Cerebellar nuclear complex (tissue), 1 donor: ENCODE results near the gene SREBF1.
"Not testable (repeated sequence)": the region's sequence is repeated elsewhere in the genome, so short reads cannot be mapped to it uniquely, and the experiment has no call there.

ENCODE experiments used
- DNase-seq, 2 experiments: peaks; one replicate each; lab custom pipeline; 2025; lab: John Stamatoyannopoulos, UW

The SREBF1 gene

DNA sequence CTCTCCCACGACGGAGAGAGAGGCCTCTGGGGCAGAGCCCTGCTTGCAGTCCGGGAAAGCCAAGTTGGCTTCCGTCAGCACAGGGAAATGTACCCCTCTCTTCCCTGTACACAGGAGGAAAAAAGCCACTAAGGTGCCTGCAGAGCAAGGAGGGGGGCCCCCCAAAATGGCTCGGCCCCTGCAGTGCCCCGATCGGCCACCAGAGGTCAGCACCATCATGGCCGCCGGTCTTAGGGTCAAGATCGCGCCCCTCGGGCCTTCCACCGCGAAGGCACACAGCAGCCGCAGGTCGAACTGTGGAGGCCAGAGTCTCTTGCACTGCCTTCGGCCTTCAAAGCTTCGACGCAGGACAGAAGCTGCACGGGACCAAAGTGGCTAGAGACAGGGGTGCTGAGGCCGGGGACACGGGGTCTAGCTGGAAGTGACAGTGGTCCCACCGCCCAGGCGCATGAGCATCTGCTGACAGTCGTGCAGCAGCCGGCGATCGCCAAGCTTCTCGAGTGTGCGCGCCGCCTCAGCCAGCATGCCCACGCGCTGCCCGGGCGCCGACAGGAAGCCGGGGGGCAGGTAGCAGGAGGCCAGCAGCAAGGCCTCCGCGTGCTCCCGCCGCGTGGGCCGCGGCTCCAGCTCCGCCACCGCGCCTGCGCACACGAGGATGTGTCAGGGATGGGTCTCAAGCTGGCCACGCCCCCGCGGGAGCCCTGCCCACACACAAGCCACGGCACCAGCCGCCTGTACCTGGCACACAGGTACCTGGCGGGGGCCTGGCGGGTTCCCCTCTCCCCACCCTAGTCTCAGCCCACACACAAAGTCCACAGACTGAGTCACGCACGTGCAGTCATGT is 24.4 kb downstream of the SREBF1 start:
- no peak for DNase-seq

- DNase-seq = no peak
Observed at GRCh38 chr17:17811381-17812210, 25.2 kb downstream of the SREBF1 start.

DNA sequence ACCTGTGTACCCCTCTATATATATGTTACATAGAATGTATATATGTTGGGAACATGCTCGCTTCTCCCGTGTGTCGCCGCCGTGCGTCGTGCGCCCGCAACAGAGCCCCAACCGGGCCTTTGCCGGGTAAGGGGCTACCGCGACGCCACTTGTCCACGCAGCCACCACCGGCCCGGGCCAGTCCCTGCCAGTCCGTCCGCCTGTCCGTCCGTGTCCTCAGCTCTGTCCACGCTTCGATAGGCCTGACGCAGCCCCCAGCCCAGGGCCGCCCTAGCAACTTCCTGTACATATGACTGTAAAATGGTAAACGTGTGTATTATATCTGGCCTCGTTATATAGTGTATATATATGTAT is 25.9 kb downstream of the SREBF1 start:
- no peak for DNase-seq

GRCh38 chr17:17810084-17810894 is 26.5 kb downstream of the SREBF1 start:
- no peak for DNase-seq

DNA sequence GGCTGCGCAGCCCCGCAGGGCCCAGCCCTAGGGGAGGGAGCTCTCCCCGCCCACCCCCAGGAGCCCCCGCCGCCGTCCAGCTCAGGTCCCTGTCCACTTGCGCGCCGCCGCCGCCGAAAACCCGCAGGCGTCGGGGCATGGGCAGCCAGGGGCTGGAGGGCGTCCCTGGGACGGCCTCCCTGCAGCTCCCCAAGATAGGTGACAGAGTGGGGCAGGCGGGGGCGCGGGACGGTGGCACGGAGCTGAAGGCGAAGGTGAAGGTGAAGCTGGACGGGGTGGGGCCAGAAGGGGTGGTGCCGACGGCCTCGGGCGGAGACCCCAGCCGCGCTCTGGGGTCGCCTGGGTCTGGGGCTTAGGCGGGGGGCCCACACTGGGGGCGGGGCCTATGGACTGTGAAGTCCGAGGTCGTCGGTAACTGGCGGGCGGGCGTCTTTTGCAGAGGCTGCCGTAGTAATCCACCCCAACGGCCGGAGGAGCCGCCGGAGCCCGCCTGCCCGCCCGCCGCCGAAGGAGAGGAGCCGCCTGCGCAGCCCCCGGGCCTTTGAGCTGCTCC is 27.2 kb downstream of the SREBF1 start:
- DNase-seq = no peak

DNA sequence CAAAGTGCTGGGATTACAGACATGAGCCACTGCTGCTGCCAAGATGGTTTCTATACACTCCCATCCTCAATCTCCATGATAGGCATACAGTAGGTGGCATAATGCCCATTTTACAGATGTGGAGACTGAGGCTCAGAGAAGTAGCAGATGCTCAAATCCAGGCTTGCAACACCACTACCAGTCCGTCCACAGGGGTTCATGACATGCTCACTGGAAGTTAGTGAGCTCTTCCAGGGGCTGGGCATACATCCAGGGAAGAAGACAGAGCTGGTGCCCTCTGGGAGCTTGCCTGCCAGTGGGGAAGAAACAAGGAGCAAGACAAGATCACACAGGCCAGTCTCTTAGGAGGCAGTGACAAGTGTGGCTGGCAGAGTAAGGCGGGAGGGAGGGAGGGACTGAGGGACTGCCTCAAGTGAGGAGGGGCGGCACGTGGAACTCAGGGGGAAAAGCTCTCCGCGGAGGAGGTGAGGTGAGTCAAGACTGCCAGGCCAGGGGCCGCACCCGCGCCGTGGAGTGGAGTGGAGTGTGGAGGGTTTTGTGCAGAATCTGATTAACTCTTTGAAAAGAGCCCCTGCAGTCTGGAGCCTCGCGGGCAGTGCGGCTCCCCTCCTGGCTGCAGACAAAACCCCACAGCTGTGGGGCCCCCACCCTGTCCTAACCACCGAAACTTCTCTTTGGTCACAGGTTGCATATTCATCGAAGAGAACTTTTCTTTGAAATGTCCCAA is 27.9 kb downstream of the SREBF1 start:
- DNase-seq = no peak

GRCh38 chr17:17808200-17808599 is 28.6 kb downstream of the SREBF1 start:
- not testable (repeated sequence) for DNase-seq

- no peak for DNase-seq
Observed at GRCh38 chr17:17807440-17807839, 29.3 kb downstream of the SREBF1 start.

DNA sequence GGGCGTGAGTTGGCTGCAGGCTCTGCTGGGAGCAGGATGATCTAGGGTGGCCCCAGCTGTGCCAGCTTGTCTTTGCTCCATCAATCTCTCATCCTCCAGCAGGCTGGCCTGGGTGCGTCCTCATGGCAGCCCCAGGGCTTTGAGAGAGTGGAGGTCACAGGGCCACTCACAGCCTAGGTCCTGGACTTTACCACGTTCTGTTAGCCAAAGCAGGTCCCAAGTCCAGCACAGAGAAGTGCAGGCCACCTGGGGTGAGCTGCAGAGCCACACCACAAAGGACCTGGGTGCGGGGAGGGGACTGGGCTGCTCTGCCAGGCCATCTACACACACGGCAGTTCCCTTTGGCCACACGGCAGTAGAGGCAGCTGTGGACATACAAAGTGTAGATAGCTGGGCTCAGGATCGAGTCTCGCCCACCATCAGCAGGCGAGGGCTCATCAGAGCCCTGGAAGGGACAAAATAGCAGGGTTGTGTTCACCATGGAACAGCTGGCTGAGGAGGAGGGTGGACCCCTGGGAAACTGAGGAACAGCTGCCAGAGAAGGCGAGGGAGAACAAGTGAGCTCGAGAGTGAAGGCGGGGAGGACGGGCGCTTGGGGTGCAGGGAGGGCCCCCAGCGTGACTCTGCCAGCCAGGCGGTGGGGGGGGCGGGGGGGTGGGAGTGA is 30.0 kb downstream of the SREBF1 start:
- no peak for DNase-seq

- DNase-seq = no peak
Observed at GRCh38 chr17:17806035-17806434, 30.8 kb downstream of the SREBF1 start.

- DNase-seq = no peak
Observed at GRCh38 chr17:17805575-17805974, 31.2 kb downstream of the SREBF1 start.

GRCh38 chr17:17804007-17804406 is 32.8 kb downstream of the SREBF1 start:
- no peak for DNase-seq

DNA sequence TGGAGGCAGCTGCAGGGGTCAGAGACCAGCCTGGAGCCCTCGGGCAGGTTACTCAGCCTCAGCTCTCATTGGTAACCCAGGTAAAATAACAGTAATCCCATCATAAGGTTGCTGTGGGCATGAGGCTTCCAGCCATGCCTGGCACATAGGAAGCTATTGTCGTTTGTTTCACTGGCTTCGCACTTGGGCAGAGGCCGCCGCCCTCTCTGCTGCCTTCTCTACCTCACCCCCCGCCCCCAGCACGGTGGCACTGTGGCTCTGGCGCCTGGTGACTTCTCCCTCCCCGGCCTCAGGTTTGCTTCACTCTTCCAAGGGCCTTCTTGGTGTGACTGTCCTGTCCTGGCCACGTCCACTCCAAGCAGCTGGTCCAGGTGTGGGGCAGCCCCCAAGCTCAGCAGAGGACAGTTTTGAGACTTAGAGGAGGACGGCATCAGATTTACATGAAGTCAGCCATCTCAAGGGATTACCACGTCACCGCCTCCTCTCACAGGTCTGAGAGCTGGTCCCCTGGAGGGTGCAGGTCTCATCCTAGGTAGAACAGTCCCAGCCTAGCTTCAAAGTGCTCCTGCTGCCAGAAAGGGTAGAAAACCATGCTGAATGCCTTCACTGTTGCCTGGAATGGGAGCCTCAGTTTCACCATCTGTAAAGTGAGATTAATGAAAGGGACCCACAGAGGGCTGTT is 34.8 kb downstream of the SREBF1 start:
- no peak for DNase-seq

DNA sequence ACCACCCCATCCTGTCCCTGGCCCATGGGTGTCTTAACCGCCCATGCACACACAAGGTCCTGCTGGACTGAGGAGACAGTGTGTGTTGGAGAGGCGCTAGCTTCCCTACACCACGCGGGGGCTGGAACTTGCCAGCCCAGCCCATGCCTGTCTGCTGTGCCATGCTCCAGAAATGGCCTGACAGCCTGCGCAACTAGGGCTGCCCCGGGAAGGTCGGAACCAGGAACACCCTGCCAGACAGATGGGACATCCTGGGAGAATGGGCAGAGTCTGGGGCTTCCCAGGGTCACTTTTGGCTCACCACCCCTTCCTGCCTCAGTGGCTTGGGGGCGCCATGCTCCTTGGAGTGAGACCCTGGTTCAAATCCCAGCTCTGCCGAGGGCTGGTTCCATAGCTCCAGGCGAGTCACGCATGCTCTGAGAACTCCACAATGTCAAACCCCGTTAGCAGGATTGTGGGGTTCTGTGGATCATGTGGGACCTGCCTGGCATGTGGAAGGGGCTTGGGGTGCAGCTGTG is 36.2 kb downstream of the SREBF1 start:
- no peak for DNase-seq

DNA sequence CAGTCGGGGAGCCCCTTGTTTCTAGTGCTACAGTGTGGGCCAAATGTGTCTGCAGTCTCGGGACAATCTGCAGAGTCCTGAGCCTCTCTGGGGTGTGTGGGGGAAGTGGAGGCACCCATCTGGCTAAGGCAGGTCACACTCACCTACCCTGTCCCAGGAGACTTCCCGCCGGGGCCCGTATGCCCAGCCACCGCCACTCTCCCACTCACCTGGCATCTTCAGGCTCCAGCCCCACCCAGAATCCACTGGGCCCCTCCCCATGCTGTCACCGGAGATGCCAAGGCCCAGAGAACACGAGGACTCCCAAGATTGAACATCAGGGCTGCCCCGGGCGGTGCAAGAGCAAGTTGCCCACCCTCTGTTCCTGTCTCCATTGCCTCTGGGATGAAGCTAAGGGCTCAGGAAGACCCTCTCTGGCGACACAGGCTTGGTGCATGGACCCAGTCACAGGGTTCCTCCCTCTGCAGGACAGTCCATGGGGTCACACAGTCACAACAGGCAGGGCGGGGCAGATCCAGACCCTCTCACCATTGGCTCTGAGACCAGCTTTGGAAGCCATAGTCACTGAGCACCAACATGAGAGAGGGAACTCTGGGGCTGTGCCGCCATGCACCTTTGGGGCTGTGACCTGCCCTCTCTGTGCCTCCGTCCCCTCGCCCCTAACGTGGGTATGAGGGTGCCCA is 38.1 kb downstream of the SREBF1 start:
- DNase-seq = no peak

DNA sequence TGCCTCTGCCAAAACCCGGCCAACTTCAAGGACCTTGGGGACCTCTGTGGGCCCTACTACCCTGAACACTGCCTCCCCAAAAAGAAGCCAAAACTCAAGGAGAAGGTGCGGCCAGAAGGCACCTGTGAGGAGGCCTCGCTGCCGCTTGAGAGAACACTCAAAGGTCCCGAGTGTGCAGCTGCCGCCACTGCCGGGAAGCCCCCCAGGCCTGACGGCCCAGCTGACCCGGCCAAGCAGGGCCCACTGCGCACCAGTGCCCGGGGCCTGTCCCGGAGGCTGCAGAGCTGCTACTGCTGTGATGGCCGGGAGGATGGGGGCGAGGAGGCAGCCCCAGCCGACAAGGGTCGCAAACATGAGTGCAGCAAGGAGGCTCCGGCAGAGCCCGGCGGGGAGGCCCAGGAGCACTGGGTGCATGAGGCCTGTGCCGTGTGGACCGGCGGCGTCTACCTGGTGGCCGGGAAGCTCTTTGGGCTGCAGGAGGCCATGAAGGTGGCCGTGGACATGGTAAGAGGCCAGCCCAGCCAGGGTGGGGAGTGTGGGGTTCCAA is 38.7 kb downstream of the SREBF1 start:
- no peak for DNase-seq

DNA sequence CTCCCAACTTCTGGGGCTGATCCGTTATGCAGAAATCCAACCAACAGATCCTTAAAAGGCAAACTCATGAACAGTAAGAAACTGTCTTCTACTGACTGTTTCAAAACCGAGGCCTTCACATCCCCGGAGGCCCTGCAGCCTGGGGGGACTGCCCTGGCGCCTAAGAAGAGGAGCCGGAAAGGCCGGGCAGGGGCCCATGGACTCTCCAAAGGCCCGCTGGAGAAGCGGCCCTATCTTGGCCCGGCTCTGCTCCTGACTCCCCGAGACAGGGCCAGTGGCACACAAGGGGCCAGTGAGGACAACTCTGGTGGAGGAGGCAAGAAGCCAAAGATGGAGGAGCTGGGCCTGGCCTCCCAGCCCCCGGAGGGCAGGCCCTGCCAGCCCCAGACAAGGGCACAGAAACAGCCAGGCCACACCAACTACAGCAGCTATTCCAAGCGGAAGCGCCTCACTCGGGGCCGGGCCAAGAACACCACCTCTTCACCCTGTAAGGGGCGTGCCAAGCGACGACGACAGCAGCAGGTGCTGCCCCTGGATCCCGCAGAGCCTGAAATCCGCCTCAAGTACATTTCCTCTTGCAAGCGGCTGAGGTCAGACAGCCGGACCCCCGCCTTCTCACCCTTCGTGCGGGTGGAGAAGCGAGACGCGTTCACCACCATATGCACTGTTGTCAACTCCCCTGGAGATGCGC is 39.5 kb downstream of the SREBF1 start:
- DNase-seq = no peak

DNA sequence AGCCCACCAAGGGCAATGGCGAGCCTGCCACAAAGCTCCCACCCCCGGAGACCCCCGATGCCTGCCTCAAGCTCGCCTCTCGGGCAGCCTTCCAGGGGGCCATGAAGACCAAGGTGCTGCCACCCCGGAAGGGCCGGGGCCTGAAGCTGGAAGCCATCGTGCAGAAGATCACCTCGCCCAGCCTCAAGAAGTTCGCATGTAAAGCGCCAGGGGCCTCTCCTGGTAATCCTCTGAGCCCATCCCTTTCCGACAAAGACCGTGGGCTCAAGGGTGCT is 40.1 kb downstream of the SREBF1 start:
- DNase-seq = no peak
